HG03103 (cell line): ENCODE results near the gene MRM1.

Experiments used
- ATAC-seq: cut with Tn5 transposase; IDR thresholded peaks from one replicate; pipeline ENCODE4 v1.9.1; 2021; ENCODE audit warnings: low read depth; ENCODE audit not compliant: unreplicated experiment

The MRM1 gene

GRCh38 chr17:36601303-36602029 lies at the start of gene MRM1:
Gene MRM1 (plus strand): TSS chr17:36601583. CDS start chr17:36601811, 228 bp downstream.
- ATAC-seq = peak; percentile 75

DNA sequence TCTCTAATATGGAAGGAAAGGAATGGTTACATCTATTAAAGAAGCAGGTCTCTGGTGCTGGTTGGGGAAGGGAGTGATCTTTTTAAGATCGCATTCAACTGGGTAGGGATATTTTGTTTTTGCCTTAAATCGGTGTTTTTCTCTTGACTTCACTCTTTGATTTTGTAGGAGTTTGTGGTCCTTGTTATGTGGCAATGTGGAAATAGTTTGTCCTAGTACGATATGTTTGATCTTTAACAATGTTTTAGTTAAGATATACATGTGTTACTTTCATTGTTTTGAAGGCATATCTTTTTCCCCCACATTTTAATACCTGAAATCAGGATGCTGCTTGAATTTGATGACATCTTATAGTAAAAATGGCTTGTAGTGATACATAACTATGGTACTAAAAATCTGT lies 47.9 kb upstream of the MRM1 start:
- ATAC-seq = no peak

DNA sequence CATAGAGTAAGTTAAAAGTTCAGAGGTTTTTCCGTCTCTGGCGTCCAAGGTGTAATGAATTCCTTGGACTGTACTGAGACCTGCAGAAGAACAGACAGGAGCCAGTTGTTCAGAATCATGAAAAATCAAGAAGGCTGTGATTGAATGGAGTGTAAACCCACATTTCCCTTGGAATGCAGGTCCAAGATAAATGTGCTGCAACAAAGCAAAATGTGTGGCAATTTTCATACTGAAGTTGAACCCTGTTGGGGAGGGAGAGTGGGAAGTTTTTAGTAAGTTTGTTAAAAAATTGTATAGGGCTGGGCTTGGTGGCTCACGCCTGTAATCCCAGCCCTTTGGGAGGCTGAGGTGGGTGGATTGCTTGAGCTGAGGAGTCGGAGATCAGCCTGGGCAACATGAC lies 35.3 kb upstream of the MRM1 start:
- ATAC-seq = no peak

DNA sequence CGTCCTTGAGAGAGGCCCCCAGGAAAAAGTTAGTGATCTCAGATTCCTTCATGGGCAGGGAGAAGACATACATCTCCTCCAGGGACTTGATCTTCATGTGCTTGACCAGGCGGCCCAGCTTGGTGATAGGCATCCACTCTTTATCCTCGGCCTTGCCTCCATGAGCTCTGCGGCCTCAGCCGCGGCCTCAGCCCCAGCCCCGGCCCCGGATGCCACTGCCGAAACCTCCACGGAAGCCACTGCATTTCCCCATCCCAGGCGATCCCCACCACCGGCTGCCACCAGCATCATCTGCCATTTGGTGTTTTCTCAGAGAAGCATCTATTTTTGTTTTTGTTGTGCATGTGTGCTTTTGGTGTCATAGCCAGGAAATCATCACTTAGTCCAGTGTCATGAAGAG lies 26.4 kb upstream of the MRM1 start:
- ATAC-seq = no peak

DNA sequence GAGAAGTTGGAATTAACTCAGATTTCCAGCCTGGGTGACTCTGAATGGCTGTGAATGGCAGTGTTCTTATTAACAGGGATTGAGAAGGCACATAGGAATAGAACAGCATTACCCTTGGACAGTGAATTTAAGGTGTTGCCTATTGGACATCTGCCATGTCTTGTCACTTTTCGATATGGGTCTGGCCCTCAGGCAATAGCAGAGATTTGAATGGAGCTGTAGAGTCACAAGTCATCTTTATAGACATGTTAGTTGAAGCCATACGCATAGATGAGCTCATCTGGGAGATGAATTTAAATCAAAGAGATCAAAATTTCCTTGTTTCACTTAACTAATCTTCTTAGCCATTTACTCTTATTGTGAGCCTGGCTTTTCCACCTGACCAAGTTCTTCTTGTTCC lies 24.6 kb upstream of the MRM1 start:
- no peak for ATAC-seq

DNA sequence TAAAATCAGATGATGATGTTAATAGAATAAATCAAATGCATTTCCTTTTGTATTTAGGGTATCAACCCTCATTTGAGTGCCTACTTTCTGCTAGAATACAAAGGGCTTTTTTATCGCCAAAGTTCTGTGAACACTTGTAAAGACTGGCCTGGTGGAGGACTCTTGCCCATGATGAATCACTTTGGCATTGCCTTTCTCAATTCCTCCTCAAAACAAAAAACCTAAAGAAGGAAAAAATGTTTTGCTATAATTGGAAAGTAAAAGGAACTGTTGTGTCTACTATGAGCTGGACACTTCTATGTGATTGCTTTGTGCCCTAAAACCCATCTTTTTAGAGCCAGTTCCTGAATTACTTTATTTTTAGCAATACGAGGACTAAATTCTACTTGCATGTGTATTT lies 22.7 kb upstream of the MRM1 start:
- no peak for ATAC-seq

GRCh38 chr17:36583787-36584186 lies 17.6 kb upstream of the MRM1 start:
- ATAC-seq = no peak

GRCh38 chr17:36586138-36586537 lies 15.2 kb upstream of the MRM1 start:
- ATAC-seq = no peak

DNA sequence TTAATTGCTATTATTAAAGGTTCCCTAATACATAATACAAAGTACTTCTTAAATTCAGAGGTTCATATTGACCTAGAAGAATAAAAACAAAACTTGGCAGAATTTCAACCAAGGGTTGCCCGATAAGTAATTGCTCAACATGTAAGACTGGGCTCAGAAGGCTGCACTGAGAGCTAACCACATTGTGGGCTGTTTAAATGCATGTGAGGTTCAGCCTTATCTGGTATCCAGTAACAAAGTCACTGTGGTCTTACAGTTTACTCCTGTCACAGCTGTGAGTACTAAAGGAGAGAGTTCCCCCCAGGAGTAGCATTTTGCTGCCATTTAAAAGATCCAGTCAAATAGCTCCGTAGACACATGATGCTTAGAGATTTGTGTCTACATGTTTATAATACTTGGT lies 11.3 kb upstream of the MRM1 start:
- no peak for ATAC-seq

DNA sequence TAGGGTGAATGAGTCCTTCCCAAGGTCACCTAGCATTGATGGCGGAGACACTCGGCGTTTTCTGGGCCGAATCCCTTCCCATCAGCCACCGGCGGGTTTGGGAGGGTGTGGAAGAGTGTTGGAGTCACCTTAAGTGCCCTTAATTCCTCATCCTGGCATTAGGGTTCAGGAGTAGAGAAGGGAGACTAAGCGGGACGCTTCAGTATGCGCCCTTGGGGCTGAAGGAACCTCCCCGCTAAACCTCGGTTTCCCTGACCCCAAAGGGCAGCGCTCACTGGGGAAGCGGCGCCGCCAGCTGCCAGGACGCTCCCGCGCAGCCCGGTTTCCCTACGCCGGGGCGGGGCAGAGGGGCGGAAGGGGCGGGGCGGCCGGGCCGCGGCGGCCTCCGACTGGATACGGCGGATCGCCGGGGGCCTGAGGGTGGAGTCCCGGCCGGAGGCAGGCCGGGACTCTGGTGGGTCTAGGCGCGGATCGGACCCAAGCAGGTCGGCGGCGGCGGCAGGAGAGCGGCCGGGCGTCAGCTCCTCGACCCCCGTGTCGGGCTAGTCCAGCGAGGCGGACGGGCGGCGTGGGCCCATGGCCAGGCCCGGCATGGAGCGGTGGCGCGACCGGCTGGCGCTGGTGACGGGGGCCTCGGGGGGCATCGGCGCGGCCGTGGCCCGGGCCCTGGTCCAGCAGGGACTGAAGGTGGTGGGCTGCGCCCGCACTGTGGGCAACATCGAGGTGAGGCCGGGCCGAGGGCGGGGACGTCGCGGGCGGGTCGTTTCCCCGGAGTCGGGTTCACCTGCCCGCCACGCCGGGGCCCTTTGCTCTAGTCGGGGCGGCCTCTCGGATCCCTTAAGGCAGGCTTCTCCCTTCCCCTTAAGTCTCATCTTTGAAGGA lies 9.7 kb upstream of the MRM1 start, which contains the start of gene DHRS11:
Gene DHRS11 (plus strand): TSS at position 446 of the 882 bp plus-strand sequence. CDS start 131 bp downstream, at position 577.
- ATAC-seq = peak; percentile 69

GRCh38 chr17:36592316-36592715 lies 9.1 kb upstream of the MRM1 start:
- no peak for ATAC-seq

GRCh38 chr17:36592716-36593321 lies 8.6 kb upstream of the MRM1 start:
- no peak for ATAC-seq

DNA sequence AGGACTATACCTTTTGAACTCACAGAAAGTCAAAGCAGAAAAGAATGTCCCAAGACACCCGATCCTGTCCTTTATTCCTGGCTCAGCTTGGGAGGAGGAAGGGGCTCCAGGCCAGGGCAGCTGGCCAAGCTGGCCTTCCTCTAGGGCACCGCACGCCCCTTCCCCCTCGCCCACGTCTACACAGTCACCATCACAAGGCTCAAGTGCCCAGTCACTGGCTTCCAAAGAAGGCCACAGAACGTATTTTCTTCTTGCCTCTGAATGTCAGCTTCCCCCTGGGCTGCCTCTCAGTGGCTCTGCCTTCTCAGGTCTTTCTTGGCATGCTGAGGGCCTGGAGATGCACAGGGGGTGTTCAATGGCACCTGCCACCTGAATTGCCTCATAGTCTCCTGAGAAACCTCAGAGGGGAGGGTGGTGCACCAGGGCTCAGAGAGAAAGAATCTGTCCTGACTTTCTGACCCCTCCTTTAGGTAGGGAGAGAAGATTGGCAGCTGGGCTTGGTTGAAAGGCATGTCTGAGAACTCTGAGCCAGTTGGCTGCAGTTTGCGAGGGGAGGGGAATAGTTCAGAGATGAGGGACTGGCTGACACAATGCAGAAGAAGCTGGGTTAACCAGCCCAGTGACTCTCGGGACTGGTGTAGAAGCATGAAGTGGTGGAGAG lies 7.6 kb upstream of the MRM1 start:
- no peak for ATAC-seq

DNA sequence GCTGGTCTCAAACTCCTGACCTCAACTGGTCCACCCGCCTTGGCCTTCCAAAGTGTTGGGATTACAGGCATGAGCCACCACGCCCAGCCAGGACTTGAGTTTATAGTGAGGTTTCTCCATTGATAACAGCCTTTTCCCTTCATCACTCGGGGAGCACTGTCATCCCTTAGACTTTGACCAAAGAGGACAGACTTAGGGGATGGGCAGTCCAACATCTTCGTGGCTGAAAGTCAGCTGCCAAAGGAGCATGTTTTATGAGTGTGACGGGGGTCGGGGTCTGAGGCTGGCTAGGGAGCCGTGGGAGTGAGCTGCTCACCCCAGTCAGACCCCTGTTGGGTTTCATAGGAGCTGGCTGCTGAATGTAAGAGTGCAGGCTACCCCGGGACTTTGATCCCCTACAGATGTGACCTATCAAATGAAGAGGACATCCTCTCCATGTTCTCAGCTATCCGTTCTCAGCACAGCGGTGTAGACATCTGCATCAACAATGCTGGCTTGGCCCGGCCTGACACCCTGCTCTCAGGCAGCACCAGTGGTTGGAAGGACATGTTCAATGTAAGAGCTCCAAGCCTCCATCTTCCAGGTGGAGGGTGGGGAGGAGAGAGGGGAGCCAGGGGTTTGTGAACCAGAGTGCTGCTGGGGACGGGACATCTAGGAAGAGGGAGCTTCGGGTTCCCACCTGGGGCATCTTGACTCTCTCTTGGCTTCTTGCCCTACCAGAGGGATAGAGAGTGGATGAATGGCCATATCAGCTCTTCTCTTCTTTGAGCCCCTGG lies 6.6 kb upstream of the MRM1 start:
- no peak for ATAC-seq

DNA sequence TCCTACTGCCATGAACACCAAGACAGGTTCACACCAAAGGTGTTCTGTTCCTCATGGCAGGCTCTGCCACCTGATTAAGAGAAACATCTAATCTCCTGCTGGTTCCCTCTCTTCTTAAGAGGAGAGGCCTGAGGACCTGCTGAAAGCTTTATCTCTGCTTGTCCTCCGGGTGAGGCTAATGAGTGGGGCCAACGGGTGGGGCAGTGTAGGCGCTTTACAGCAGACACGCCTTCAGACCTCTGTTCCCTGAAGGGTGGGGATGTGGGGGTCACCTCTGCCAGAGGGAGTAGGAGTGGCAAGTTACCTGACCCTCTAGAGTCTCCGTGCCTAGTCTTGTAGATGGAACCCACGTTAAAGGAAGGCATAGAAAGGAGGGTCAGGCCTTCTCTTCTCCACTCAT lies 4.2 kb upstream of the MRM1 start:
- ATAC-seq = no peak

- ATAC-seq = no peak
Observed at GRCh38 chr17:36597866-36598777, 3.3 kb upstream of the MRM1 start.

GRCh38 chr17:36598951-36599401 lies 2.4 kb upstream of the MRM1 start:
- no peak for ATAC-seq

DNA sequence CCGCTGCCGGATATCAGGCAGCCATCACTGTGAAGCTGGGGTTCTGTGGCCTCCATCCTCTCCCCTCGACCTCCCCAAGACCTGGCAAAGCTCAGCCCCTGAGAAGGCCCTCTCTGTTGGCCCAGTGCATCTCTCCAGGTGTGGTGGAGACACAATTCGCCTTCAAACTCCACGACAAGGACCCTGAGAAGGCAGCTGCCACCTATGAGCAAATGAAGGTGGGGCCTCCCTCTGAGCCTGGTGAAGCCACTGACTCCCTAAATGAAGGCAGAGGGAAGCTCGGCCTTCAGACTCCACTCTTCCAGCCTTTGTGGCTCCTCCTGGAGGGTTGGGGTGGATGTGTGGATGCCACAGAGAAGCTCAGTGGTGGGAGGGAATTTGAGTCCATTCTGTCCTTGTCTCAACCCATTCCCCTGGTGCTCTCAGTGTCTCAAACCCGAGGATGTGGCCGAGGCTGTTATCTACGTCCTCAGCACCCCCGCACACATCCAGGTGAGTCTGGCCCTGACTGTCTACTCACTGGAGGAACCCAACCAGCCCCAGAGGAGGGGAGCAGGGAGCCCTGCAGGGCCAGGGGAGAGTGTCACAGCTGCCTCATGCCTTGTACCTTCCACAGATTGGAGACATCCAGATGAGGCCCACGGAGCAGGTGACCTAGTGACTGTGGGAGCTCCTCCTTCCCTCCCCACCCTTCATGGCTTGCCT lies 1.7 kb upstream of the MRM1 start:
- no peak for ATAC-seq
